Activated T-cell treated with anti-CD3 and anti-CD28 coated beads for 1 hour (primary cell): ENCODE measurements around the gene VAPB.
"Not testable (repeated sequence)": the region's sequence is repeated elsewhere in the genome, so short reads cannot be mapped to it uniquely, and the experiment has no call there.

Source experiments
- DNase-seq: peaks from one replicate; pipeline ENCODE4 v3.0.0-alpha.2; 2020; ENCODE audit warnings: low read depth

The VAPB gene

GRCh38 chr20:58407966-58408557 is 19.0 kb downstream of the VAPB start:
- DNase-seq = no peak

- no peak for DNase-seq
These were observed 19.7 kb downstream of the VAPB start for GRCh38 chr20:58408603-58409246.

- DNase-seq = not testable (repeated sequence)
These were observed 25.2 kb downstream of the VAPB start for GRCh38 chr20:58414216-58414615.

- DNase-seq = not testable (repeated sequence)
These were observed 25.8 kb downstream of the VAPB start for GRCh38 chr20:58414786-58415185.

GRCh38 chr20:58416057-58416456 is 27.0 kb downstream of the VAPB start:
- no peak for DNase-seq

- DNase-seq = no peak
These were observed 27.8 kb downstream of the VAPB start for GRCh38 chr20:58416835-58417234.

- DNase-seq = no peak
These were observed 28.4 kb downstream of the VAPB start for GRCh38 chr20:58417438-58417837.

- no peak for DNase-seq
These were observed 30.1 kb downstream of the VAPB start for GRCh38 chr20:58418949-58419748.

GRCh38 chr20:58420798-58421496 is 31.9 kb downstream of the VAPB start:
- DNase-seq = no peak

- no peak for DNase-seq
These were observed 32.4 kb downstream of the VAPB start for GRCh38 chr20:58421497-58421850.

- DNase-seq = no peak
These were observed 35.4 kb downstream of the VAPB start for GRCh38 chr20:58424218-58424969.

GRCh38 chr20:58427571-58427970 is 38.5 kb downstream of the VAPB start:
- not testable (repeated sequence) for DNase-seq

GRCh38 chr20:58428364-58428763 is 39.3 kb downstream of the VAPB start:
- DNase-seq = no peak

- no peak for DNase-seq
These were observed 40.3 kb downstream of the VAPB start for GRCh38 chr20:58429303-58429702.

GRCh38 chr20:58431134-58431533 is 42.1 kb downstream of the VAPB start:
- no peak for DNase-seq

GRCh38 chr20:58432186-58432954 is 43.3 kb downstream of the VAPB start:
- DNase-seq = no peak

- DNase-seq = no peak
These were observed 44.1 kb downstream of the VAPB start for GRCh38 chr20:58433029-58433647.

GRCh38 chr20:58433759-58434158 is 44.7 kb downstream of the VAPB start:
- no peak for DNase-seq

- DNase-seq = no peak
These were observed 45.3 kb downstream of the VAPB start for GRCh38 chr20:58434326-58434725.

- no peak for DNase-seq
These were observed 46.2 kb downstream of the VAPB start for GRCh38 chr20:58435237-58435636.
